KMS-11 (cell line): Measurements from ENCODE around the gene RNF215.
A peak's percentile ranks its signal among the peaks of the same experiment; 100 is the strongest.

ENCODE experiments used
- H2AFZ ChIP-seq: fragments of 200-600 bp; sonication (generic); 2 replicates; pipeline ENCODE4 v1.6.1; 2016; ENCODE audit warnings: antibody characterized with exemption, mixed run types, low read depth
- H3K27ac ChIP-seq: fragments of 200-600 bp; sonication (generic); 2 replicates; pipeline ENCODE4 v1.6.1; 2016; ENCODE audit warnings: mild to moderate bottlenecking, mixed run types
- H3K27me3 ChIP-seq: fragments of 200-600 bp; sonication (generic); 2 replicates; pipeline ENCODE4 v1.6.1; 2017; ENCODE audit warnings: mild to moderate bottlenecking, low read depth, mixed run types, moderate library complexity; ENCODE audit not compliant: insufficient read depth
- H3K36me3 ChIP-seq: fragments of 200-600 bp; sonication (generic); 2 replicates; pipeline ENCODE4 v1.6.1; 2017; ENCODE audit warnings: mild to moderate bottlenecking, mixed run types; ENCODE audit not compliant: insufficient read depth
- H3K4me1 ChIP-seq: fragments of 200-600 bp; sonication (generic); 2 replicates; pipeline ENCODE4 v1.6.1; 2016; ENCODE audit warnings: mild to moderate bottlenecking, low read depth, mixed run types; ENCODE audit not compliant: poor library complexity, severe bottlenecking
- H3K4me2 ChIP-seq: fragments of 200-600 bp; sonication (generic); 2 replicates; pipeline ENCODE4 v1.7.0; 2016; ENCODE audit warnings: mild to moderate bottlenecking, mixed run types
- H3K4me3 ChIP-seq: fragments of 200-600 bp; sonication (generic); IDR thresholded peaks from 2 replicates; pipeline ENCODE4 v1.6.1; 2017; ENCODE audit warnings: low read depth, low read length, mixed read lengths; ENCODE audit not compliant: insufficient read depth
- H3K79me2 ChIP-seq: fragments of 200-600 bp; sonication (generic); 2 replicates; pipeline ENCODE4 v1.6.1; 2016; ENCODE audit warnings: low read depth, mixed run types; ENCODE audit not compliant: insufficient read depth
- H3K9ac ChIP-seq: fragments of 200-600 bp; sonication (generic); 2 replicates; pipeline ENCODE4 v1.6.1; 2016; ENCODE audit warnings: mild to moderate bottlenecking, mixed run types
- H4K20me1 ChIP-seq: fragments of 200-600 bp; sonication (generic); 2 replicates; pipeline ENCODE4 v1.6.1; 2016; ENCODE audit warnings: mild to moderate bottlenecking, mixed run types; ENCODE audit not compliant: insufficient read depth
- CTCF ChIP-seq: fragments of 200-600 bp; sonication (generic); conservative IDR thresholded peaks from 2 replicates; pipeline ENCODE4 v1.6.1; 2017; ENCODE audit warnings: low read depth, mild to moderate bottlenecking, antibody characterized with exemption, low read length, moderate library complexity, mixed read lengths

RNF215 gene

DNA sequence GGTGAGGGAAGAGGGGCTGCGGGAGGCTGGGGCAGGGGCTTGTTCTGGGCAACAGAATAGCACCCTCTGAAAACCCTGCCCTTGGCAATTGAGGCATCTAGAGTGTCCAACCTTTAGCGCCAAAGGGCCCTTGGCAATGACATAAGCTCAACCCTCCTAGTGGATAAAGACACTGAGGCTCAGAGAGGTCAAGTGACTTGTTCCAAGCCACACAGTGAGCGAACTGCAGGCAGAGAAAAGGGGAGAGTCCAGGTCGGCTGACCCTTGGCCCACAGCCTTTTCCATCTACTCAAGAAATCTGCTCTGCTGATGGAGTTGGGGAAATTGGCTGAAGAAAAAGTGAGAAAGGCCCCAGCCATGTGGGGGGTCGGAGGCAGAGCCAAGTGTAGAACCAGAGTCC lies 12.5 kb upstream of the RNF215 start:
- no peak overlapping the region for H3K27ac ChIP-seq
- no peak overlapping the region for H3K9ac ChIP-seq
- no peaks in the 10 kb centered on the region for H3K36me3 ChIP-seq
- H3K4me1 ChIP-seq, result peaks cover 7% of the 10 kb centered on the region
- H2AFZ ChIP-seq, result no peak overlapping the region
- TF ChIP-seq CTCF, result no peak
- H3K79me2 ChIP-seq, result no peaks in the 10 kb centered on the region
- peaks cover 20% of the 10 kb centered on the region for H3K27me3 ChIP-seq
- H3K4me3 ChIP-seq, result no peak overlapping the region
- H4K20me1 ChIP-seq, result no peaks in the 10 kb centered on the region
- H3K4me2 ChIP-seq, result no peak overlapping the region

GRCh38 chr22:30398685-30399680 lies 11.8 kb upstream of the RNF215 start:
- Histone ChIP-seq H3K27ac (no peak overlapping the region), H3K4me3 (no peak overlapping the region), H3K4me2 (no peak overlapping the region), H4K20me1 (no peaks in the 10 kb centered on the region), H2AFZ (no peak overlapping the region), H3K27me3 (peaks cover 20% of the 10 kb centered on the region), H3K4me1 (peaks cover 7% of the 10 kb centered on the region), H3K36me3 (no peaks in the 10 kb centered on the region), H3K79me2 (no peaks in the 10 kb centered on the region), H3K9ac (no peak overlapping the region)
- no peak for TF ChIP-seq CTCF

- Histone ChIP-seq H3K79me2 (no peaks in the 10 kb centered on the region), H3K27ac (no peak overlapping the region), H3K27me3 (peaks cover 20% of the 10 kb centered on the region), H3K4me2 (peak overlapping the region; percentile 79; the same call in 1 of the 2 replicates), H2AFZ (no peak overlapping the region), H3K4me3 (no peak overlapping the region), H4K20me1 (no peaks in the 10 kb centered on the region), H3K4me1 (peaks cover 7% of the 10 kb centered on the region), H3K36me3 (no peaks in the 10 kb centered on the region), H3K9ac (no peak overlapping the region; the same call in 1 of the 2 replicates)
- no peak for TF ChIP-seq CTCF
Measured at GRCh38 chr22:30397656-30398635, 10.7 kb upstream of the RNF215 start.

- Histone ChIP-seq H3K9ac (peak within 1 kb of the TSS; percentile 9; the same call in 1 of the 2 replicates), H4K20me1 (no peaks in the 10 kb centered on the region), H3K4me3 (no peak within 1 kb of the TSS), H2AFZ (peak within 1 kb of the TSS; percentile 59; the same call in 1 of the 2 replicates), H3K4me1 (peaks cover 7% of the 10 kb centered on the region), H3K27me3 (peaks cover 20% of the 10 kb centered on the region), H3K36me3 (no peaks in the 10 kb centered on the region), H3K79me2 (no peaks in the 10 kb centered on the region), H3K27ac (no peak within 1 kb of the TSS), H3K4me2 (peak within 1 kb of the TSS; percentile 79)
- TF ChIP-seq CTCF, result no peak
Measured at GRCh38 chr22:30396871-30397655, 9.9 kb upstream of the RNF215 start, which contains the start of gene SEC14L2. TSS of gene SEC14L2 (plus strand) at chr22:30397018. CDS start at chr22:30397117, 99 bp downstream.
